ENCODE data around the gene BICD1. TPM values are rescaled to one million over a fixed set of nuclear protein-coding genes. Genes with fewer than 3 reads are reported as not detected.
"Not testable (repeated sequence)": the region's sequence is repeated elsewhere in the genome, so short reads cannot be mapped to it uniquely, and the experiment has no call there.

The BICD1 gene
- total and polyA plus RNA-seq, 12 donors = 2.5 to 14.7 (median 9.2) TPM

DNA sequence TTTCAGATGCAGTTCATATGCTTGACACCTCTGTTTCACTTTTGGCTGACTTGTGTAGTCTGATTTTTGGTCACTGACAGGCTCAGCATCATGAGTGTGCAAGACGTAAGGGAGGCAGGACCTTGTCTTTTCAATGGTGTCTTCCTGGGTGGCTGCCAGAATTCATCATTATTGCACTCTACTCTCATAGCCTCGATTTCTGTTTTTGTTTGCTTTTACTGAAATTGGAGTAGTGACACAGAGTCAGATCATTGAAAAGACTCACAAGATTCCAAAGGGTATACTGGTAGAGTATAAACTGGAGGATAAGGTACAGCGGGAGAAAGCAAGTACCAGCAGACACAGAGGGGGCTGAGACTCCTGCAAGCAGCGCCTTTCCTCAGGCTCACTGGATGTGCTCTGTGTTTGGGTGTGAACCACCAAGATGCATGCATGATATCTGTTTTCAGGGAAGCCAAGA lies 166.4 kb downstream of the BICD1 start:
- intact Hi-C loops (cut with DNase I) = no loop called here

GRCh38 chr12:32273712-32274111 lies 167.1 kb downstream of the BICD1 start:
- H3K4me3 ChIP-seq = no peak overlapping the region
- no peaks in the 10 kb centered on the region for H3K9me3 ChIP-seq
- H3K4me1 ChIP-seq = peaks cover 2 to 23% (median 16%) of the 10 kb centered on the region in 9 donors
- no peak for TF ChIP-seq CTCF (IDR thresholded peaks at IDR 0.05)
- 79 to 80% methylated on average over 7 of the region's 7 CpGs for WGBS, 2 donors
- H3K27me3 ChIP-seq = no peaks in the 10 kb centered on the region
- ATAC-seq (no peak), DNase-seq (no peak)
- intact Hi-C loops (cut with DNase I) = no loop called here
- H3K27ac ChIP-seq = no peak overlapping the region
- no peaks in the 10 kb centered on the region for H3K36me3 ChIP-seq

More for the DNA sequence above, 166.4 kb downstream of the BICD1 start:
- Histone ChIP-seq H3K27ac (no peak overlapping the region), H3K4me3 (no peak overlapping the region), H3K9me3 (no peaks in the 10 kb centered on the region), H3K36me3 (no peaks in the 10 kb centered on the region), H3K27me3 (no peaks in the 10 kb centered on the region), H3K4me1 (peaks cover 2 to 23% (median 16%) of the 10 kb centered on the region in 9 donors)
- 81 to 83% methylated on average over 4 of the region's 4 CpGs for WGBS, 2 donors
- TF ChIP-seq CTCF (IDR thresholded peaks at IDR 0.05) = no peak
- ATAC-seq (no peak), DNase-seq (no peak)

- peaks cover 2 to 23% (median 16%) of the 10 kb centered on the region in 9 donors for H3K4me1 ChIP-seq
- WGBS, 2 donors = 69 to 96% methylated on average over 2 of the region's 2 CpGs
- H3K36me3 ChIP-seq = no peaks in the 10 kb centered on the region
- intact Hi-C loops (cut with DNase I) = no loop called here
- H3K4me3 ChIP-seq = no peak overlapping the region
- H3K27ac ChIP-seq = no peak overlapping the region
- no peaks in the 10 kb centered on the region for H3K27me3 ChIP-seq
- DNase-seq (no peak), ATAC-seq (no peak)
- H3K9me3 ChIP-seq = no peaks in the 10 kb centered on the region
- TF ChIP-seq CTCF (IDR thresholded peaks at IDR 0.05) = no peak
Observed at GRCh38 chr12:32274665-32275064, 168.0 kb downstream of the BICD1 start.

- H3K27ac ChIP-seq; H3K36me3 ChIP-seq; H3K4me3 ChIP-seq; H3K9me3 ChIP-seq; intact Hi-C loops (cut with DNase I); ATAC-seq; H3K27me3 ChIP-seq; DNase-seq: not testable (repeated sequence)
- peaks cover 2 to 22% (median 16%) of the 10 kb centered on the region in 9 donors for H3K4me1 ChIP-seq
- 90 to 95% methylated on average over 17 of the region's 17 CpGs for WGBS, 2 donors
Observed at GRCh38 chr12:32275520-32275919, 168.9 kb downstream of the BICD1 start.

- intact Hi-C loops (cut with DNase I) = no loop called here
- DNase-seq (no peak), ATAC-seq (no peak)
- no peaks in the 10 kb centered on the region for H3K27me3 ChIP-seq
- no peaks in the 10 kb centered on the region for H3K9me3 ChIP-seq
- H3K4me1 ChIP-seq = peaks cover 0 to under 1% (median 0%) of the 10 kb centered on the region in 9 donors
- no peak for TF ChIP-seq CTCF (IDR thresholded peaks at IDR 0.05)
- H3K4me3 ChIP-seq = no peak overlapping the region
- 97 to 99% methylated on average over 2 of the region's 2 CpGs for WGBS, 2 donors
- no peak overlapping the region for H3K27ac ChIP-seq
- no peaks in the 10 kb centered on the region for H3K36me3 ChIP-seq
Observed at GRCh38 chr12:32277774-32278173, 171.1 kb downstream of the BICD1 start.
